Effector memory CD8-positive, alpha-beta T cell (primary cell): ENCODE data around the gene GRM4.

ENCODE experiments used
- ATAC-seq: fragments of 150-1000 bp; cut with Tn5 transposase; replicated peaks from 2 replicates; pipeline ENCODE4 v1.10.0; 2021; ENCODE audit warnings: mild to moderate bottlenecking, moderate library complexity
- DNase-seq, 3 experiments: peaks; one replicate each; pipeline ENCODE4 v3.0.0; 2021
- H3K27ac Mint-ChIP-seq, 2 donors: one replicate each; pipeline ENCODE4 v1.8.0; 2022; ENCODE audit warnings: mild to moderate bottlenecking in 2 of 2, mixed read lengths in 2 of 2, moderate library complexity in 2 of 2
- H3K27me3 Mint-ChIP-seq, 2 donors: one replicate each; pipeline ENCODE4 v1.8.0; 2022; ENCODE audit warnings: mixed read lengths in 2 of 2
- H3K36me3 Mint-ChIP-seq: one replicate; pipeline ENCODE4 v1.8.0; 2022; ENCODE audit warnings: mild to moderate bottlenecking, moderate library complexity, mixed read lengths; ENCODE audit not compliant: insufficient read depth
- H3K4me1 Mint-ChIP-seq, 2 donors: one replicate each; pipeline ENCODE4 v1.8.0; 2022; ENCODE audit warnings: low read depth in 2 of 2, mixed read lengths in 2 of 2
- H3K4me3 Mint-ChIP-seq, 2 donors: one replicate each; pipeline ENCODE4 v1.8.0; 2022; ENCODE audit warnings: mild to moderate bottlenecking in 2 of 2, mixed read lengths in 2 of 2, moderate library complexity in 2 of 2
- H3K9me3 Mint-ChIP-seq, 2 donors: one replicate each; pipeline ENCODE4 v1.8.0; 2022; ENCODE audit warnings: mixed read lengths in 2 of 2

GRM4 gene

GRCh38 chr6:34090935-34091334 lies 55.0 kb downstream of the GRM4 start:
- no peak overlapping the region for H3K4me3 Mint-ChIP-seq
- no peak for DNase-seq
- peaks cover 30 to 45% of the 10 kb centered on the region in 2 donors for H3K27me3 Mint-ChIP-seq
- ATAC-seq = no peak
- H3K27ac Mint-ChIP-seq = no peak overlapping the region
- H3K4me1 Mint-ChIP-seq = peaks cover 0 to under 1% of the 10 kb centered on the region in 2 donors
- H3K36me3 Mint-ChIP-seq = peaks cover 4% of the 10 kb centered on the region
- H3K9me3 Mint-ChIP-seq = no peaks in the 10 kb centered on the region

GRCh38 chr6:34090529-34090928 lies 55.4 kb downstream of the GRM4 start:
- Mint-ChIP-seq H3K4me3 (no peak overlapping the region), H3K4me1 (no peaks in the 10 kb centered on the region), H3K36me3 (peaks cover 4% of the 10 kb centered on the region), H3K9me3 (no peaks in the 10 kb centered on the region), H3K27me3 (peaks cover 26 to 41% of the 10 kb centered on the region in 2 donors), H3K27ac (no peak overlapping the region)
- ATAC-seq (no peak), DNase-seq (no peak)

- no peaks in the 10 kb centered on the region for H3K9me3 Mint-ChIP-seq
- H3K27ac Mint-ChIP-seq = no peak overlapping the region
- H3K4me1 Mint-ChIP-seq = no peaks in the 10 kb centered on the region
- H3K27me3 Mint-ChIP-seq = peaks cover 0 to 14% of the 10 kb centered on the region in 2 donors
- H3K36me3 Mint-ChIP-seq = peaks cover 6% of the 10 kb centered on the region
- DNase-seq = no peak
- no peak overlapping the region for H3K4me3 Mint-ChIP-seq
- no peak for ATAC-seq
Measured at GRCh38 chr6:34086558-34086957, 59.3 kb downstream of the GRM4 start.

- Mint-ChIP-seq H3K36me3 (peaks cover 6% of the 10 kb centered on the region), H3K27me3 (peaks cover 4 to 23% of the 10 kb centered on the region in 2 donors), H3K9me3 (no peaks in the 10 kb centered on the region), H3K4me3 (no peak overlapping the region), H3K4me1 (no peaks in the 10 kb centered on the region), H3K27ac (no peak overlapping the region)
- ATAC-seq = no peak
- DNase-seq = no peak
Measured at GRCh38 chr6:34085453-34086170, 60.3 kb downstream of the GRM4 start.

- no peak for ATAC-seq
- Mint-ChIP-seq H3K4me1 (no peaks in the 10 kb centered on the region), H3K9me3 (no peaks in the 10 kb centered on the region), H3K27me3 (peaks cover 11 to 32% of the 10 kb centered on the region in 2 donors), H3K27ac (no peak overlapping the region), H3K36me3 (peaks cover 6% of the 10 kb centered on the region), H3K4me3 (no peak overlapping the region)
- no peak for DNase-seq
Measured at GRCh38 chr6:34084591-34085290, 61.1 kb downstream of the GRM4 start.

- no peak for ATAC-seq
- Mint-ChIP-seq H3K4me3 (no peak overlapping the region), H3K36me3 (peaks cover 6% of the 10 kb centered on the region), H3K27me3 (peaks cover 23 to 45% of the 10 kb centered on the region in 2 donors), H3K9me3 (no peaks in the 10 kb centered on the region), H3K4me1 (no peaks in the 10 kb centered on the region), H3K27ac (no peak overlapping the region)
- DNase-seq = no peak
Measured at GRCh38 chr6:34082864-34083626, 62.8 kb downstream of the GRM4 start.

- Mint-ChIP-seq H3K4me1 (no peaks in the 10 kb centered on the region), H3K36me3 (peaks cover 2% of the 10 kb centered on the region), H3K27ac (no peak overlapping the region), H3K27me3 (peaks cover 23 to 45% of the 10 kb centered on the region in 2 donors), H3K4me3 (no peak overlapping the region), H3K9me3 (no peaks in the 10 kb centered on the region)
- ATAC-seq (no peak), DNase-seq (no peak)
Measured at GRCh38 chr6:34082348-34082747, 63.5 kb downstream of the GRM4 start.

- Mint-ChIP-seq H3K27ac (no peak overlapping the region), H3K4me1 (no peaks in the 10 kb centered on the region), H3K36me3 (peaks cover 2% of the 10 kb centered on the region), H3K4me3 (no peak overlapping the region), H3K9me3 (no peaks in the 10 kb centered on the region), H3K27me3 (peaks cover 23 to 45% of the 10 kb centered on the region in 2 donors)
- DNase-seq (no peak), ATAC-seq (no peak)
Measured at GRCh38 chr6:34080357-34080756, 65.5 kb downstream of the GRM4 start.

- H3K4me3 Mint-ChIP-seq = no peak overlapping the region
- H3K36me3 Mint-ChIP-seq = peaks cover 2% of the 10 kb centered on the region
- H3K27me3 Mint-ChIP-seq = peaks cover 23 to 45% of the 10 kb centered on the region in 2 donors
- no peaks in the 10 kb centered on the region for H3K9me3 Mint-ChIP-seq
- no peak for ATAC-seq
- H3K4me1 Mint-ChIP-seq = no peaks in the 10 kb centered on the region
- DNase-seq = no peak
- H3K27ac Mint-ChIP-seq = no peak overlapping the region
Measured at GRCh38 chr6:34079899-34080298, 66.0 kb downstream of the GRM4 start.

GRCh38 chr6:34075906-34076305 lies 70.0 kb downstream of the GRM4 start:
- DNase-seq (no peak), ATAC-seq (no peak)
- H3K4me1 Mint-ChIP-seq = no peaks in the 10 kb centered on the region
- H3K27ac Mint-ChIP-seq = no peak overlapping the region
- H3K36me3 Mint-ChIP-seq = no peaks in the 10 kb centered on the region
- peaks cover 22 to 25% of the 10 kb centered on the region in 2 donors for H3K27me3 Mint-ChIP-seq
- no peak overlapping the region for H3K4me3 Mint-ChIP-seq
- no peaks in the 10 kb centered on the region for H3K9me3 Mint-ChIP-seq

GRCh38 chr6:34074064-34074742 lies 71.7 kb downstream of the GRM4 start:
- Mint-ChIP-seq H3K4me1 (no peaks in the 10 kb centered on the region), H3K36me3 (no peaks in the 10 kb centered on the region), H3K27me3 (peaks cover 7 to 8% of the 10 kb centered on the region in 2 donors), H3K4me3 (no peak overlapping the region), H3K27ac (no peak overlapping the region), H3K9me3 (no peaks in the 10 kb centered on the region)
- DNase-seq (no peak), ATAC-seq (no peak)

GRCh38 chr6:34073540-34073939 lies 72.3 kb downstream of the GRM4 start:
- Mint-ChIP-seq H3K27ac (no peak overlapping the region), H3K4me1 (no peaks in the 10 kb centered on the region), H3K4me3 (no peak overlapping the region), H3K27me3 (peaks cover 0 to 2% of the 10 kb centered on the region in 2 donors), H3K9me3 (no peaks in the 10 kb centered on the region), H3K36me3 (no peaks in the 10 kb centered on the region)
- DNase-seq (no peak), ATAC-seq (no peak)

- no peaks in the 10 kb centered on the region for H3K27me3 Mint-ChIP-seq
- H3K9me3 Mint-ChIP-seq = no peaks in the 10 kb centered on the region
Measured at GRCh38 chr6:34072727-34073126, 73.2 kb downstream of the GRM4 start.

More at GRCh38 chr6:34072727-34073126, 73.2 kb downstream of the GRM4 start:
- ATAC-seq = no peak
- Mint-ChIP-seq H3K27ac (no peak overlapping the region), H3K4me3 (no peak overlapping the region), H3K4me1 (no peaks in the 10 kb centered on the region), H3K36me3 (no peaks in the 10 kb centered on the region)
- DNase-seq = no peak
